Thyroid gland (tissue), 4 donors: ENCODE data around the gene PTPN14. TPM values are rescaled to one million over a fixed set of nuclear protein-coding genes. Genes with fewer than 3 reads are reported as not detected.

Experiments used
- DNase-seq, 2 donors: peaks; one replicate each; pipeline ENCODE4 v3.0.0-alpha.2; 2019
- H3K27ac ChIP-seq, 3 donors: fragments of 200-600 bp; sonication (generic); 1 replicate in 2 of 3; 2 replicates in 1 of 3; pipeline ENCODE4 v1.5.1; 2016 to 2019; ENCODE audit warnings: mild to moderate bottlenecking in 1 of 3, moderate library complexity in 1 of 3
- H3K27me3 ChIP-seq: fragments of 200-600 bp; sonication (generic); one replicate; pipeline ENCODE4 v1.5.1; 2019
- H3K36me3 ChIP-seq, 2 donors: fragments of 200-600 bp; sonication (generic); one replicate each; pipeline ENCODE4 v1.5.1; 2016 to 2019
- H3K4me1 ChIP-seq, 2 donors: fragments of 200-600 bp; sonication (generic); one replicate each; pipeline ENCODE4 v1.5.1; 2017 to 2019
- H3K4me3 ChIP-seq, 3 donors: fragments of 200-600 bp; sonication (generic); replicated peaks in 1 of 3; 1 replicate in 2 of 3; 2 replicates in 1 of 3; pipeline ENCODE4 v1.5.1; 2016; ENCODE audit warnings: mild to moderate bottlenecking in 1 of 3
- H3K9me3 ChIP-seq: fragments of 200-600 bp; sonication (generic); one replicate; pipeline ENCODE4 v1.5.1; 2017
- POLR2A ChIP-seq, 2 donors: fragments of 450-650 bp; IDR thresholded peaks; one replicate each; pipeline ENCODE4 v1.6.1; 2017; ENCODE audit warnings: antibody characterized with exemption in 2 of 2, mild to moderate bottlenecking in 2 of 2, moderate library complexity in 1 of 2
- WGBS, 2 donors: methylation state at CpG; one replicate each; pipeline ENCODE4 v1.1.5; 2017; 5-methylcytosine and 5-hydroxymethylcytosine counted together
- intact Hi-C: fragments of 100-400 bp; cut with DNase I; formaldehyde crosslinking; loops from one replicate; pipeline ENCODE4 v1.15.1; 2023
- total RNA-seq, 4 donors: library from RNA; depleted of rRNA; stranded (reverse); fragments of >200 nt; gene quantifications; one replicate each; pipeline ENCODE4 v1.2.3, GENCODE V29; 2016
- TF ChIP-seq, protein P1 (sequence below), 6 experiments: fragments of 200-600 bp in 3 of 6; fragments of 450-650 bp in 3 of 6; sonication (generic) in 3 of 6; IDR thresholded peaks; one replicate each; pipeline ENCODE4 v1.5.1; 2016 to 2019; ENCODE audit warnings: antibody characterized with exemption in 6 of 6, mild to moderate bottlenecking in 2 of 6, inconsistent platforms in 1 of 6, moderate library complexity in 1 of 6

Gene PTPN14
- total RNA-seq, 4 donors from 2014 or later = 28.1 to 33.4 (median 31.8) TPM

DNA sequence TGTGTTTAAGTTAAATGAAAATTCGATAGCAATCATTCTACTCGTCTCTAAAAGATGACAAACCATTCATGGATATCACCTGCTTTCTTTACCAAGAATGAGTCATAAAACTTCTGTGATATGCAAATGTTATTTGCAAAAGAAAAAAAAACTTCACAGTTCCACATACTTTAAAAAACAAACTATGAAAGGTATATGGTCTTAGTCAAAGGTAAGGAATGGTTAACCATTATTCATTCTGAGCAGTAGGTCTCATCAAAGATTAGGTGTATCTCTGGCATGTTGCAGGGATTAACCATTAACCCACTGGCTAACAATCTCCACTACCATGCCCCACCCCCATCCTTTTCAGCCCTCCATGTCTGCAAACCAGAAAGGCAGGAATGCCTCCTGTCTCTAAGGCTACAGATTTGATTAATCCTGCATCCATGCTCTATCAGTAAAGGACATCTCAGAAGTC is 44.4 kb downstream of the PTPN14 start:
- H3K9me3 ChIP-seq = no peaks in the 10 kb centered on the region
- TF ChIP-seq, protein P1, sequence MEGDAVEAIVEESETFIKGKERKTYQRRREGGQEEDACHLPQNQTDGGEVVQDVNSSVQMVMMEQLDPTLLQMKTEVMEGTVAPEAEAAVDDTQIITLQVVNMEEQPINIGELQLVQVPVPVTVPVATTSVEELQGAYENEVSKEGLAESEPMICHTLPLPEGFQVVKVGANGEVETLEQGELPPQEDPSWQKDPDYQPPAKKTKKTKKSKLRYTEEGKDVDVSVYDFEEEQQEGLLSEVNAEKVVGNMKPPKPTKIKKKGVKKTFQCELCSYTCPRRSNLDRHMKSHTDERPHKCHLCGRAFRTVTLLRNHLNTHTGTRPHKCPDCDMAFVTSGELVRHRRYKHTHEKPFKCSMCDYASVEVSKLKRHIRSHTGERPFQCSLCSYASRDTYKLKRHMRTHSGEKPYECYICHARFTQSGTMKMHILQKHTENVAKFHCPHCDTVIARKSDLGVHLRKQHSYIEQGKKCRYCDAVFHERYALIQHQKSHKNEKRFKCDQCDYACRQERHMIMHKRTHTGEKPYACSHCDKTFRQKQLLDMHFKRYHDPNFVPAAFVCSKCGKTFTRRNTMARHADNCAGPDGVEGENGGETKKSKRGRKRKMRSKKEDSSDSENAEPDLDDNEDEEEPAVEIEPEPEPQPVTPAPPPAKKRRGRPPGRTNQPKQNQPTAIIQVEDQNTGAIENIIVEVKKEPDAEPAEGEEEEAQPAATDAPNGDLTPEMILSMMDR (IDR thresholded peaks at IDR 0.05) = no peak
- TF ChIP-seq POLR2A (IDR thresholded peaks at IDR 0.05) = no peak
- no peak overlapping the region for H3K4me3 ChIP-seq
- no peaks in the 10 kb centered on the region for H3K36me3 ChIP-seq
- no peak overlapping the region for H3K27ac ChIP-seq
- no peaks in the 10 kb centered on the region for H3K4me1 ChIP-seq
- no peaks in the 10 kb centered on the region for H3K27me3 ChIP-seq
- WGBS, 2 donors = 73 to 84% methylated on average over 2 of the region's 2 CpGs
- no peak for DNase-seq
- intact Hi-C loops = no loop called here

DNA sequence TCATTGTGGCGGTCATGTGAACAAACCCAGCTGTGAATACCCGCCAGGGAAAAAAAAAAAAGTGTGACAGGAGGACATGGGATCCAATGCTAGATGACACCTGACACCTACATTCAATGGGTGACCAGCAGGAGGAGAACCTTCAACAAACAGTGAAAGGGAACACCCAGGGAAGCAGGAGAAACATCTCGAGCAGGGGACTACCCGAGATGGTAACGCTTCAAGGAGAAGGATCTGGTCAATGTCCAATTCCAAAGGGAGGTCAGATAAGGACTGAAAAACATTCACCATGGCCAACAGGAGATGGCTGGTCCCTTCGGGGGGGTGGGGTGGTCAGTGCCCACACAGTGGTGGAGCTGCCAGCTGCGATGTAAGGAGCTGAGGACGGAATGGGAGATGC is 46.3 kb downstream of the PTPN14 start:
- H3K9me3 ChIP-seq = no peaks in the 10 kb centered on the region
- no peak for DNase-seq
- TF ChIP-seq, protein P1 (IDR thresholded peaks at IDR 0.05) = no peak
- no peak for TF ChIP-seq POLR2A (IDR thresholded peaks at IDR 0.05)
- H3K4me3 ChIP-seq = no peak overlapping the region
- intact Hi-C loops = no loop called here
- no peak overlapping the region for H3K27ac ChIP-seq
- no peaks in the 10 kb centered on the region for H3K36me3 ChIP-seq
- no peaks in the 10 kb centered on the region for H3K4me1 ChIP-seq
- 89 to 93% methylated on average over 8 of the region's 8 CpGs for WGBS, 2 donors
- H3K27me3 ChIP-seq = no peaks in the 10 kb centered on the region

DNA sequence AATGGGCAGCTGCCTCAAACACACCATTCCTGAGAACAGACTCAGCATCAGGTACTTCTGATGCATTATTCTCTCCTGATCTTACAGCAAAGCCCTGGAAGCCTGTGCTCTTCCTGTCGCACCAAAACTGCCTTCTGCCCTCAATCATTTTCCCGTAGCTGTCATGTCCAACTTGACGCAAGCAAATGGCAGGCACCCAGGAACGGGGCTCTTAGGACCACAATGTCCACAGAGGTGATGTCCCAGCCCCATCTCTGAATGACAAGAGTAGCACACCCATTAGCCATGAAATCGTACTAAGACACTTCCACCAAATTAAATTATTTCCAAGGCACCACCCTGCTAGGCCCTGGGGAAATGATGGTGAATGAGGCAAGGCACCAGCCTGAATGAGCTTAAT is 47.1 kb downstream of the PTPN14 start:
- Histone ChIP-seq H3K4me3 (no peak overlapping the region), H3K4me1 (no peaks in the 10 kb centered on the region), H3K27me3 (no peaks in the 10 kb centered on the region), H3K27ac (no peak overlapping the region), H3K9me3 (no peaks in the 10 kb centered on the region), H3K36me3 (no peaks in the 10 kb centered on the region)
- intact Hi-C loops = no loop called here
- TF ChIP-seq, protein P1 (IDR thresholded peaks at IDR 0.05) = no peak
- TF ChIP-seq POLR2A (IDR thresholded peaks at IDR 0.05) = no peak
- WGBS, 2 donors = 96% methylated on average over 5 of the region's 5 CpGs
- no peak for DNase-seq

DNA sequence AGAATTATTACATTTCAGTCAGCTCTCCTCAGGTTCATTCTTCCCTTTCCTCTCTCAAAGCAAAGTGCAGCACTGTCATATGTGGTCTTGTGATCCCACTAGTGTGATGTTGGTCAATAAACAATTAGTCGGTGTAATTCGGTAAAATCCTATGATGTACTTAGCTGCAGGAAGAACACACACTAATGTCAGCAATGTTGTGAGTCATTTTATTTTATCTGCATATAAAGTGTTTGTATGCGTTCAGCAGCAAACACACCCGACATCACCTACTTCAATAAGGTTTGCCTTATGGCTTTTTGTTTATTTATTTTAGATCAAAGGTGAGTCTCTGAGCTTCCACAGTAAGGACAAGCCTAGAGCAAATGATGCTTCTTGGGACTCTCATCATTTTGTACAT is 47.8 kb downstream of the PTPN14 start:
- Histone ChIP-seq H3K9me3 (no peaks in the 10 kb centered on the region), H3K27me3 (no peaks in the 10 kb centered on the region), H3K36me3 (no peaks in the 10 kb centered on the region), H3K27ac (no peak overlapping the region), H3K4me3 (no peak overlapping the region), H3K4me1 (no peaks in the 10 kb centered on the region)
- intact Hi-C loops = no loop called here
- 90 to 91% methylated on average over 4 of the region's 4 CpGs for WGBS, 2 donors
- no peak for TF ChIP-seq POLR2A (IDR thresholded peaks at IDR 0.05)
- TF ChIP-seq, protein P1 (IDR thresholded peaks at IDR 0.05) = no peak
- no peak for DNase-seq

DNA sequence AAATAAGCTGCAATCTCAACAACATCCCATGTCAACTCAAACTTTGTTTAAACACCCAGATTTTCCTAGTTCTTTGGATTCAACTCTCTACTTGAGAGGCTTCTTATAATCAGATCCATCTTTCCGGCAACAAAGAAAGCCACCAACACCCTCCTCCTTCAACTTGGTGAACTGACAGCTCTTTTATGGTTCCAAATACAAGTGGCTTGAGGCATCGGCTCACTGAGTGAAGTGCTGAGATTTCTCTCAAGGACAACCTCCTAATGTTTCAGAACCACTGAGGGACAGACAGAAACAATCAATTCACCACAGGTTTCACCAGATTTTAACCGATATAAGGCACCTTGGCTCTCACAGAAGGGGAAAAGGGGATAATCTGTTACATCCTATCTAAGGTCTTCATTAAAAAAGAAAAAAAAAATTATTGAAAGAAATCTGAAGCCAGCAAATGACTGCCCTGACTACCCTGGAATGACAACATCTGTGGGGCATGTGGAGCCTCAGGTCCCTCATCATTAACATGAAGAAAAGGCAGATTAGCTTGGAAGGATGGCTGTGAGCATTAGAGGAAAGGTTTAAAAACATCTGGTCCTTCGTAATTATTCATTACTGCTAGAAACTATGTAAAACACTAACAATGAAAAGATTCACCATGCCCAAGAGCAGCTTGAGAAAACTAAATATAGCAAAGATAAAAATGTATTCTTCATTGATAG is 50.9 kb downstream of the PTPN14 start:
- intact Hi-C loops = no loop called here
- peak in 1 of 2 donors; percentile 7 for DNase-seq
- Histone ChIP-seq H3K36me3 (no peaks in the 10 kb centered on the region), H3K27ac (no peak overlapping the region), H3K4me1 (no peaks in the 10 kb centered on the region), H3K9me3 (no peaks in the 10 kb centered on the region), H3K27me3 (no peaks in the 10 kb centered on the region), H3K4me3 (no peak overlapping the region)
- TF ChIP-seq POLR2A (IDR thresholded peaks at IDR 0.05) = no peak
- TF ChIP-seq, protein P1 (IDR thresholded peaks at IDR 0.05) = no peak
- WGBS, 2 donors = 59 to 74% methylated on average over 4 of the region's 4 CpGs
